Uterus (tissue), 4 donors: ENCODE data around the gene SMAD6. TPM values are rescaled to one million over a fixed set of nuclear protein-coding genes. Genes with fewer than 3 reads are reported as not detected.

Source experiments
- DNase-seq, 2 donors: peaks; one replicate each; pipeline ENCODE4 v3.0.0-alpha.2; 2019 to 2020
- H3K27ac ChIP-seq, 2 donors: fragments of 200-600 bp; sonication (generic); 1 replicate in 1 of 2; 2 replicates in 1 of 2; pipeline ENCODE4 v1.5.1; 2016 to 2018
- H3K27me3 ChIP-seq, 2 donors: fragments of 200-600 bp; sonication (generic); one replicate each; pipeline ENCODE4 v1.5.1; 2018 to 2019; ENCODE audit warnings: control low read depth in 1 of 2
- H3K36me3 ChIP-seq, 2 donors: fragments of 200-600 bp; sonication (generic); one replicate each; pipeline ENCODE4 v1.5.1; 2019; ENCODE audit warnings: control low read depth in 1 of 2
- H3K4me1 ChIP-seq, 2 donors: fragments of 200-600 bp; sonication (generic); one replicate each; pipeline ENCODE4 v1.5.1; 2018 to 2019; ENCODE audit warnings: control low read depth in 1 of 2
- H3K4me3 ChIP-seq, 2 donors: fragments of 200-600 bp; sonication (generic); 1 replicate in 1 of 2; 2 replicates in 1 of 2; pipeline ENCODE4 v1.5.1; 2018 to 2019; ENCODE audit warnings: mild to moderate bottlenecking in 1 of 2
- H3K9me3 ChIP-seq, 2 donors: fragments of 200-600 bp; sonication (generic); one replicate each; pipeline ENCODE4 v1.5.1; 2019; ENCODE audit warnings: control low read depth in 1 of 2
- POLR2A ChIP-seq, 2 donors: fragments of 450-650 bp; IDR thresholded peaks; one replicate each; pipeline ENCODE4 v1.6.1; 2016; ENCODE audit warnings: antibody characterized with exemption in 2 of 2, mild to moderate bottlenecking in 1 of 2, moderate library complexity in 1 of 2
- intact Hi-C: fragments of 100-400 bp; cut with DNase I; formaldehyde crosslinking; loops from one replicate; pipeline ENCODE4 v1.15.1; 2023; ENCODE audit warnings: low total_unique reads
- total RNA-seq, 4 donors: library from RNA; depleted of rRNA in 3 of 4; stranded (reverse); fragments of >200 nt in 3 of 4; gene quantifications; one replicate each; pipeline versions ENCODE4 v1.1.0 to v1.2.4, GENCODE V29; 2014 to 2023
- TF ChIP-seq, protein P1 (sequence below), 4 experiments: fragments of 200-600 bp in 2 of 4; fragments of 450-650 bp in 2 of 4; sonication (generic) in 2 of 4; IDR thresholded peaks; one replicate each; pipeline ENCODE4 v1.5.1; 2016 to 2019; ENCODE audit warnings: antibody characterized with exemption in 4 of 4, mild to moderate bottlenecking in 2 of 4, moderate library complexity in 1 of 4
- donor health status: DM: yes; HTN: yes; CAD: no.

SMAD6 gene
- total RNA-seq, 4 donors from 2014 or later = 9.4 to 30.1 (median 19.1) TPM

DNA sequence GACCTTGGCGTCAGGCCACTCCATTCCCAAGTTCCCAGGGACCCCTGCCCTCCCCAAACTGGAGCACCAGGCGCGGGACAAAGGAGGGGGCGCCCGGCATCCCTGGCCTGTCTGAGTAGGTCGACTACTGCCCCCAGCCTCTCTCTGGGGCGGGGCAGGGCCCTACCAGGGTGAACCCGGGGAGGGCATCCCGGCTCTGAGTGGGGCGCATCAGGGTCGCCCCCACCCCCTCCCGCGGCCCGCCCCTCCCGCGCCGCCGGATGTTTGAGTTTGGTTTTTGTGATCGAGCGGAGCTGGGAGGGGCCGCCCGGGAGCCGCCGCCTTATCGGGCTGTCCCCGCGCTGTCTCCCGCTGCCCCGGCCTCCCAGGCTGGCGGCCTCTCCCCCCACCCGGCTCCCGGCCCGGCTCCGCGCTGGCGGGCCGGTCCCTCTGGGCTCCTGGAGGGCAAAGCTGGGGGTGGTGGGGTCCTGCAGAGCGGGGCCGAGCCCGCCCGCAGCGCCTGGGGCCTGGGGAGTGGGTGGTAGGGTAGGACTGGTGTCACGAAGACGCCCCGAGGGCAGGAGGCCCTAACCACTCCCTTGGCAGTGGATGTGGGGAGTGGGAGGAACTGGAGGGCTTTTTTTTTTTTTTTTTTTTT is 47.2 kb upstream of the SMAD6 start:
- H3K4me3 ChIP-seq = peak overlapping the region in 1 of 2 donors; percentile 1
- H3K9me3 ChIP-seq = no peaks in the 10 kb centered on the region
- H3K36me3 ChIP-seq = no peaks in the 10 kb centered on the region
- TF ChIP-seq, protein P1, sequence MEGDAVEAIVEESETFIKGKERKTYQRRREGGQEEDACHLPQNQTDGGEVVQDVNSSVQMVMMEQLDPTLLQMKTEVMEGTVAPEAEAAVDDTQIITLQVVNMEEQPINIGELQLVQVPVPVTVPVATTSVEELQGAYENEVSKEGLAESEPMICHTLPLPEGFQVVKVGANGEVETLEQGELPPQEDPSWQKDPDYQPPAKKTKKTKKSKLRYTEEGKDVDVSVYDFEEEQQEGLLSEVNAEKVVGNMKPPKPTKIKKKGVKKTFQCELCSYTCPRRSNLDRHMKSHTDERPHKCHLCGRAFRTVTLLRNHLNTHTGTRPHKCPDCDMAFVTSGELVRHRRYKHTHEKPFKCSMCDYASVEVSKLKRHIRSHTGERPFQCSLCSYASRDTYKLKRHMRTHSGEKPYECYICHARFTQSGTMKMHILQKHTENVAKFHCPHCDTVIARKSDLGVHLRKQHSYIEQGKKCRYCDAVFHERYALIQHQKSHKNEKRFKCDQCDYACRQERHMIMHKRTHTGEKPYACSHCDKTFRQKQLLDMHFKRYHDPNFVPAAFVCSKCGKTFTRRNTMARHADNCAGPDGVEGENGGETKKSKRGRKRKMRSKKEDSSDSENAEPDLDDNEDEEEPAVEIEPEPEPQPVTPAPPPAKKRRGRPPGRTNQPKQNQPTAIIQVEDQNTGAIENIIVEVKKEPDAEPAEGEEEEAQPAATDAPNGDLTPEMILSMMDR (IDR thresholded peaks at IDR 0.05) = no peak
- no peak for TF ChIP-seq POLR2A (IDR thresholded peaks at IDR 0.05)
- H3K4me1 ChIP-seq = no peaks in the 10 kb centered on the region
- H3K27ac ChIP-seq = peak overlapping the region in 1 of 2 donors; percentile 52
- no peaks in the 10 kb centered on the region for H3K27me3 ChIP-seq
- no peak for DNase-seq
- intact Hi-C loops = no loop called here

DNA sequence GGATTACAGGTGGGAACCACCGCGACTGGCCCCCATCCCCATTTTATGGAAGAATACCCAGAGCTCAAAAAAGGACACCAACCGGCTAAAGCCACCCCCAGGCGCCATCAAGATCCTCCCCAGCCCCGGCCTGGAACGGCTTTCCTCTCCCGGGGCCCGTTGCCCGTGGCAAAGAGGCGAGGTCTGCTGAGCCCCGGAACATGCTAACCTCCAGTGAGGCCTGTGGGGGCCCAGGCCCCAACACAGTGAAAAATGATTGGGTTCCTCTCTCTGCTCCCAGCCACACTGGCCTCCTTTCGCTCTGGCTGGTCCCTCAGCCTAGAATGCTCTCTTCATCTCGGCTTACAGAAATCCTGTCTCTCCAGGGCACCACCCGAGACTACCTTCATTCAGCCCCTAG is 46.5 kb upstream of the SMAD6 start:
- Histone ChIP-seq H3K4me1 (no peaks in the 10 kb centered on the region), H3K27me3 (no peaks in the 10 kb centered on the region), H3K4me3 (no peak overlapping the region), H3K27ac (no peak overlapping the region), H3K36me3 (no peaks in the 10 kb centered on the region), H3K9me3 (no peaks in the 10 kb centered on the region)
- TF ChIP-seq, protein P1 (IDR thresholded peaks at IDR 0.05) = no peak
- TF ChIP-seq POLR2A (IDR thresholded peaks at IDR 0.05) = no peak
- intact Hi-C loops = no loop called here
- DNase-seq = no peak

DNA sequence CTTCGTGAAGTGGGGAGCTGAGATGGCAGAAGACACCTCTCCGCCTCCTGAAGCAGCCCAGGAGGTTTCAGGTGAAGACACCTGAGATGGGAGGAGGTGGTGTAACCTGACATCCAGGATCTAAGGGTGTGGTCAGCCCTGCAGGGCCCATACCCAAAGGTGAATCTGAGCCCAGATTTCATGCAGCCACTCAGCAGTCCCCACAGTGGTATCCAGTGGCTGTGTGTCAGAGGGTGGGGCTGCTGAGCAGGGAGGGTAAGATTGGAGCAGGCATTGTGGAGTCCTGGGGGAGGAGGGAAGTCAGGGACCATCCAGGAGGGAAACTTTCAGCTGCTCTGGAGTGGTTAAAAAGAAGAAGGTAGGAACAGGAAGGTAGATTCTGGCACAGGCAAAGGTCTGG is 46.0 kb upstream of the SMAD6 start:
- no peak overlapping the region for H3K27ac ChIP-seq
- no peaks in the 10 kb centered on the region for H3K27me3 ChIP-seq
- H3K36me3 ChIP-seq = no peaks in the 10 kb centered on the region
- no peak for DNase-seq
- no peaks in the 10 kb centered on the region for H3K4me1 ChIP-seq
- intact Hi-C loops = no loop called here
- TF ChIP-seq POLR2A (IDR thresholded peaks at IDR 0.05) = no peak
- TF ChIP-seq, protein P1 (IDR thresholded peaks at IDR 0.05) = no peak
- H3K9me3 ChIP-seq = no peaks in the 10 kb centered on the region
- no peak overlapping the region for H3K4me3 ChIP-seq

DNA sequence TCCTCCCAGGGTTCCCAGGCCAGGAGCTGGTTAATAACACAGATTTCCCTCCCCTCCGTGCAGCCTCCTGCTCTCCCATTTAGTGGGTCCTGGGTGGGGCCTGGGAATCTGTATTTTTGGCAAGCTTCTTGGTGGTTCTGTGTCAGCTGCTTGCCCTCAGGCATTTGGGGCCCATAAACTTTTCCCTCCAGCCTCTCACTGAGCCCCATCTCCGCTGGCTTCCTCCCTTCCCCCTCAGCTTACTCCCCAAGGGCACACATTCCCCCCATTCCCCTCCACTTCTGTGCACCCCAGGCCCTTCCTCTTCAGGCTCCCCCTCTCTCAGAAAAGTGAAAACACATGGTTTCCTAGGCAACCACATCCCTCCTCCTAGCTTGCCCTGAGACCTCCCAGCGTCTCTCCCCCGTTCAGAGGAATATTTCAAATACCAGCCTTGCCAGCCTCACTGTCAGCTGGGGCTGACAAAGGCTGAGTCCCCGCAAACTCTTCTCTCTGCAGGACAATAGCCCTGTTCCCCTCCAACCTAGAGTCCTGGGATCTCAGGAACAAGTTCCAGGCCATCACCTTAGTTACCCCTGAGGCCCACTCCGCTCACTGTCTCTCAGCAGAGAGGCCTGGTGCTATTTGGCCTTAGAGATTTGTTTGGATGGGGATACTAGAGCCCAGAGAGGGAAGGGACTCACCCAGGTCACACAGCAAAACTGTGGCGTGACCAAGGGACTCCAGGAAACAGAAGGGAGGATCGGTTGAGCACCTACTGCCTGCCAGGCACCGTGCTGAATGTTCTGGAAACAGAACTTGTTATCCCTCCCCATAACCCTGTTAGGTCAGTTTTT is 44.6 kb upstream of the SMAD6 start:
- H3K27ac ChIP-seq = no peak overlapping the region
- H3K4me1 ChIP-seq = no peaks in the 10 kb centered on the region
- H3K4me3 ChIP-seq = no peak overlapping the region
- H3K9me3 ChIP-seq = no peaks in the 10 kb centered on the region
- H3K27me3 ChIP-seq = no peaks in the 10 kb centered on the region
- intact Hi-C loops = no loop called here
- TF ChIP-seq, protein P1 (IDR thresholded peaks at IDR 0.05) = no peak
- no peak for TF ChIP-seq POLR2A (IDR thresholded peaks at IDR 0.05)
- no peaks in the 10 kb centered on the region for H3K36me3 ChIP-seq
- no peak for DNase-seq

DNA sequence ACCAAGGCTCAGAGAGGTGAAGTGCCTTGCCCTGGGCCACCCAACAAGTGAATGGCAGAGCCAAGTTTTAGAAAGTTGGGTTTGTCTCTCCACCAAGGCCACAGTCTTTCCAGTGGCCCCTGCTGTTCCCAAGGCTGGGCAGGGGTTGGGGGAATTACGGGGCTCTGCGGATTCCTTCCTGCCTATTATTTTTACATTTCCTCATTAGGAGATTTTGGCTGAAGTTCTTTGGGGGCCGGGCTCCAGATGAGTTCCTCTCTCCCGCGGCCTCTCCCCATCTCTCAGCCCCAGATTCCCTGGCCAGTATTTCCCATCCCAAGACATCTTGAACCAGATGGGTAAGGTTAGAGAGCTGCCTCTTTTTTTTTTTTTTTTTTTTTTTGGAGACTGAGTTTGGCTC is 44.0 kb upstream of the SMAD6 start:
- no peaks in the 10 kb centered on the region for H3K9me3 ChIP-seq
- intact Hi-C loops = no loop called here
- no peaks in the 10 kb centered on the region for H3K4me1 ChIP-seq
- H3K4me3 ChIP-seq = no peak overlapping the region
- no peak for DNase-seq
- no peak overlapping the region for H3K27ac ChIP-seq
- no peak for TF ChIP-seq POLR2A (IDR thresholded peaks at IDR 0.05)
- TF ChIP-seq, protein P1 (IDR thresholded peaks at IDR 0.05) = no peak
- H3K36me3 ChIP-seq = no peaks in the 10 kb centered on the region
- no peaks in the 10 kb centered on the region for H3K27me3 ChIP-seq
